WTC11 (cell line): Measurements from ENCODE around the gene CMBL.

Experiments used
- ERG ChIP-seq: fragments of 250-450 bp; sonication (Bioruptor Pico); IDR thresholded peaks from 2 replicates; pipeline ENCODE4 v1.8.0; 2021; ENCODE audit warnings: mild to moderate bottlenecking
- ESRRA ChIP-seq: sonication (generic); formaldehyde crosslinking; IDR thresholded peaks from 2 replicates; pipeline ENCODE4 v1.8.1; 2022; ENCODE audit warnings: mild to moderate bottlenecking, missing genetic modification reagents, borderline replicate concordance

- TF ChIP-seq ESRRA: no peak
- TF ChIP-seq ERG (CRISPR knock-in tag): no peak
Observed at GRCh38 chr5:10291692-10292339, 15.9 kb downstream of the CMBL start.
